GM18873 (cell line): ENCODE results near the gene NAPB.
A peak's percentile ranks its signal among the peaks of the same experiment; 100 is the strongest.
"Not testable (repeated sequence)": the region's sequence is repeated elsewhere in the genome, so short reads cannot be mapped to it uniquely, and the experiment has no call there.

Experiments used
- ATAC-seq: cut with Tn5 transposase; IDR thresholded peaks from one replicate; pipeline ENCODE4 v1.9.1; 2021; ENCODE audit warnings: mild to moderate bottlenecking, moderate library complexity, moderate number of reproducible peaks; ENCODE audit not compliant: unreplicated experiment, low FRiP score

The NAPB gene

GRCh38 chr20:23350196-23350903 lies 70.9 kb downstream of the NAPB start, which contains the start of gene NXT1:
Gene NXT1, plus strand, starts transcription at chr20:23350791. Its CDS starts 3,251 bp downstream, at chr20:23354042.
- peak; percentile 82 for ATAC-seq

GRCh38 chr20:23349338-23350195 lies 71.7 kb downstream of the NAPB start:
- peak; percentile 4 for ATAC-seq

- not testable (repeated sequence) for ATAC-seq
These were observed 72.8 kb downstream of the NAPB start for GRCh38 chr20:23348510-23348909.

GRCh38 chr20:23347791-23348190 lies 73.5 kb downstream of the NAPB start:
- ATAC-seq, result no peak

- ATAC-seq, result no peak
These were observed 75.3 kb downstream of the NAPB start for GRCh38 chr20:23346002-23346401.

- ATAC-seq, result no peak
These were observed 77.0 kb downstream of the NAPB start for GRCh38 chr20:23344336-23344735.

GRCh38 chr20:23343590-23343989 lies 77.7 kb downstream of the NAPB start:
- no peak for ATAC-seq

- ATAC-seq, result peak; percentile 65
These were observed 80.2 kb downstream of the NAPB start for GRCh38 chr20:23341073-23341472.

- ATAC-seq, result no peak
These were observed 80.8 kb downstream of the NAPB start for GRCh38 chr20:23340524-23340923.

GRCh38 chr20:23339986-23340385 lies 81.3 kb downstream of the NAPB start:
- no peak for ATAC-seq

- ATAC-seq, result no peak
These were observed 84.0 kb downstream of the NAPB start for GRCh38 chr20:23337312-23337711.

- no peak for ATAC-seq
These were observed 84.8 kb downstream of the NAPB start for GRCh38 chr20:23336476-23336875.

GRCh38 chr20:23335521-23335920 lies 85.8 kb downstream of the NAPB start:
- ATAC-seq, result no peak

GRCh38 chr20:23334111-23334510 lies 87.2 kb downstream of the NAPB start:
- no peak for ATAC-seq

- ATAC-seq, result no peak
These were observed 88.8 kb downstream of the NAPB start for GRCh38 chr20:23332467-23332866.

GRCh38 chr20:23331450-23332350 lies 89.6 kb downstream of the NAPB start:
- ATAC-seq, result no peak

GRCh38 chr20:23327617-23328333 lies 93.5 kb downstream of the NAPB start:
- no peak for ATAC-seq

GRCh38 chr20:23326774-23327173 lies 94.5 kb downstream of the NAPB start:
- no peak for ATAC-seq

- no peak for ATAC-seq
These were observed 96.2 kb downstream of the NAPB start for GRCh38 chr20:23325107-23325506.
